ENCODE data around the gene GJC2.

GJC2 gene

DNA sequence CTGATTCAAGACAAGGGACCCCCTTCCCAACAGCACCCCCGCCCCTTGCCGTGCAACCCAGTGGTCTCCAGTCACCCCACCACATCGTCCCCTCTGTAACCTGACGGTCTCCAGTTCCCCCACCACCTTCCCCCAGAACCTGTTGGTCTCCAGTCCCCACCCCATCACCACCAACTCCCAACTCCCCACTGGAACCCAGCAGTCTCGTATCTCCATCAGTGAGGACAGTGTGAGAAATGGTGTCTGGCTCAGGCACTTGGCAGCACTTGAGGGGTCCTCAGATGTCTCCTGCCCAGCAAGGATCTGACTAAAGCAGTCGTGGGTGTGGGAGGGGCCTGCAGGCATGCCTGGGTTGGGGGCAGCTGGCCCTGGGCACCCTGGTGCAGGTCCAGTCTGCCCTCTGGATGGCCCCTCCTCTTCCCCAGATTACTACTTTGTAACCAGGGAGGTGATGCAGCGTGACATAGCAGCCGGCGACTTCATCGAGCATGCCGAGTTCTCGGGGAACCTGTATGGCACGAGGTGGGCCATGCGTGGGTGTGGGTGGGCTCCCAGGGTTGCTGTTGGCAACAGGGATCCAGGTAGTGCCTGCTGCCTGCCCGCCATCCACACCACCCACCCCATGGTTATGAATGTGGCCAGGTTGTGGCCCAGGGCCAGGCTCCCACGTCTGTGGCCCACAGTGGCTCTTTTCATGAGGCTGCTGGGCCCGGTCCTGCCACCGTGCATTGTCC lies 3.1 kb upstream of the GJC2 start:
- DNase-seq: no peak

DNA sequence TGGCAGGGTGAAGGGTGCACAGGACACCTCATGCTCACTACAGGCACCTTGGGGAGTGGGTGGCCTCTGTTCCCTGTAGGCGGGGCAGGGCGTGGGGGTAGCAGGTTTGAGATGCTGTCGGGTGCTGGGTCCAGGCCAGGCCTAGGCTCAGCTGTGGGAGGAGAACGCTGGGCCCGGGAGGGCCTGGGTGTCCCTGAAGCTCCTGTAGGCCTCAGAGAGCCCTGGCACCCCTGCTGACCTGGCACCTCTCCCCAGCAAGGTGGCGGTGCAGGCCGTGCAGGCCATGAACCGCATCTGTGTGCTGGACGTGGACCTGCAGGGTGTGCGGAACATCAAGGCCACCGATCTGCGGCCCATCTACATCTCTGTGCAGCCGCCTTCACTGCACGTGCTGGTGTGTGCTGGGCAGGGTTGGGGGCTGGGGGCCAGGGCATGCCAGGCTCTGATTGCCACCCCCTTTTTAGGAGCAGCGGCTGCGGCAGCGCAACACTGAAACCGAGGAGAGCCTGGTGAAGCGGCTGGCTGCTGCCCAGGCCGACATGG lies 2.5 kb upstream of the GJC2 start:
- DNase-seq: no peak

DNA sequence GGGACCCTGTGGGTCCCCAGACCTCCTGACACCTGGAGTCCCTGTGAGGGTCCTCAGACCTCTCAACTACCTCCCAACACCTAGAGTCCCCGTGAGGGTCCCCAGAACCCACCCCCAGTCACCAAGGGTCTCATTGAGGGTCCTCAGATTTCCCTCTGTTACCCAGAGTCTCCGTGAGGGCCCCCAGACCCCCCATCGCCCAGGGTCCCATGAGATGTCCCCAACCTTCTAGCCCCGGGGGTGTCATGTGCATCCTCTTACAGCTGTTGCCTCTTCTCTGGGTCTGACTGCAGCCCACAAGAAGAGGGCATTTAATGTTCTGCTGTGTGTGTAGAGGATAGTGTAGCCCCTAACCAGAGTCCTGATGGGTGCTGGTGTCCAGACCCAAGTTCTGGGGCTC lies 2.0 kb upstream of the GJC2 start:
- no peak for DNase-seq

DNA sequence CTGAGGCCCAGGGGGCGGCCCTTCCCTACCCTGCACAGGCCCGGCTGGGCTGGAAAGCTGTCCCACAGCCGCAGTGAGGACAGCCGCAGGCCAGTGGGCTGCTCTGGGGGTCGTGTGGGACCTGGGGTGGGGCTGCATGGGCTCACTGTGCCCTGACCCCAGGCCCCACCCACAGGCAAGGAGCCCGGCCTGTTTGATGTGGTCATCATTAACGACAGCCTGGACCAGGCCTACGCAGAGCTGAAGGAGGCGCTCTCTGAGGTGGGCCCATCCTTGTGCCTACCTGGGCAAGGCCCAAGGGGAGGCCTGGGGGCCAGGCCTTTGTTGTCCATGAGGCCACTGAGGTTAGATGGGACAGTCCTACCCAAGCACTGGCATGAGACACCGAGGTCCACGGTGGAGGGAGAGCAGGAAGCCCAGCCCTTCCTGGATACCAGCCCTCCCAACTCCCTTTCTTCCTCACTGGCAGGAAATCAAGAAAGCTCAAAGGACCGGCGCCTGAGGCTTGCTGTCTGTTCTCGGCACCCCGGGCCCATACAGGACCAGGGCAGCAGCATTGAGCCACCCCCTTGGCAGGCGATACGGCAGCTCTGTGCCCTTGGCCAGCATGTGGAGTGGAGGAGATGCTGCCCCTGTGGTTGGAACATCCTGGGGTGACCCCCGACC lies 1.4 kb upstream of the GJC2 start:
- peak; percentile 0 for DNase-seq

DNA sequence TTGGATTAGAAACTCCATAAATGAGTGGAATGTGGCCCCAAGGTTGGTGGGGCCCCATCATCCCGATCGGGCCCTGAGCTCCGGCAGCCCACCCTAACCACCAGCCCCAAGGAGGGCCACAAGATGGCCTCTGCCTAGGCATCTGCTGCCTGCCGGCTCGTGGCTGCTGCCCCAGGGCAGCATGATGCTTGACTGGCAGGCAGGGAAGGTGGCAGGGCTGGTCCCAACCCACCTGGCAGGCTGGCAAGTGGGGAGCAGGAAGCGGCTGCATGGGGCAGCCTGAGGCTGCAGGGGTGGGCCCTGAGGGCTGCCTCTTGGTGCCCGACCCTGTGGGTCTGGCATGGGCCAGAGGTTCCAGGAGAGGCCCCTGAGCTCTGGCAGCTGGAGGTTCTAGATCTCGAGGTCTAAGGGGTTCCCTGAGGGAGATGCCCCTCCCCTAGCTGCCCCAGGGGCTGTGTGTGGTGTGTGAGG lies 760 bp upstream of the GJC2 start:
- no peak for DNase-seq

DNA sequence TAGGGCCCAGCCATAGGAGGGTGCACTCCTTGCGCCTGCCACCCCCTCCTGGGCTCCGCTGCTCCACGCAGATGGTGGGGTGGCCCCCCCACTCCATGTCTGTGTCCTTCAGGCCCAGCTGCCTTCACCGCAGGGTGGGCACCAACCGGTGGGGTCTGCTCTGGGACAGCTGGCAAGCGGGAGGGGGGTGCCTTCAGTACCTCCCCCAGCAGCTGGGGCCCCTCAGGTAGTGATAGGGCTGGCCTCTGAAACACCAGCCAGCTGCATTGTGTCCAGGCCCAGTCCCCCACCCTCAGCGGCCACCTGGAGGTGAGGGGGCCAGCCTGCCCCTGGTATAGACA lies 360 bp downstream of the GJC2 start:
- DNase-seq: no peak

DNA sequence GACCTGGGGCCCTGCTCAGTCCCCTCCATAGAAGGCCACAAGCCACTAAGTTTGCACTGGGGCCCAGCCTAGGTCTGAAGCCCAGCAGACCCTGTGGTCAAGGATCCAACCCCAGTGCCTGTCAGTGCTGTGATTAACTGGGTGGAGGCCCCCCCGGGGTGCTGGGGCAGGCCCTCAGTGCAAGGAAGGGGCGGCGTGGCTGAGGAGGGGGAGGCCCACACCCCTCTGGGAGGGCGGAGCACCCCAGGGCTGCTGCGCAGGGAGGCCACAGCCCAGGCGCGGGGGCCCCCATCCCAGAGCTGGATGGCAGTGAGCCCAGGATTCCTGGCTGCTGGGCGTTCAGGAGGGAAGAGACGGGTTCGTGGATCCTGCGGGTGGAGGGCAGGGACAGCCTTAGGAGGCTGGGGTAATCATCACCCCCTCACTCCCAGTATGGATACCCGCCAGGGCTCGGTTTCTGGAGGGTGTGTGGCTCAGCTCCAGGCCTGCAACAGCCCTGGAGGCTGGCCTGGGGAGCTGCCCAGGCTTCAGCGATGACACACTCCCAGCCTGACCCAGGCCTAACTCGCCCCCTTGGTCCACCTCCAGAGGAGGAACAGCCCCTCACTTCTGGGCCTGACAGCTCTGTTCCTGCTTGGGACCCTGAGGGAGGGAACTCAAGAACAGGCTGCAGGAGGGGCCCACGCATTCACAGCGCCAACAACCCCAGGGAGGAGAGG lies 890 bp downstream of the GJC2 start:
- peak; percentile 1 for DNase-seq

DNA sequence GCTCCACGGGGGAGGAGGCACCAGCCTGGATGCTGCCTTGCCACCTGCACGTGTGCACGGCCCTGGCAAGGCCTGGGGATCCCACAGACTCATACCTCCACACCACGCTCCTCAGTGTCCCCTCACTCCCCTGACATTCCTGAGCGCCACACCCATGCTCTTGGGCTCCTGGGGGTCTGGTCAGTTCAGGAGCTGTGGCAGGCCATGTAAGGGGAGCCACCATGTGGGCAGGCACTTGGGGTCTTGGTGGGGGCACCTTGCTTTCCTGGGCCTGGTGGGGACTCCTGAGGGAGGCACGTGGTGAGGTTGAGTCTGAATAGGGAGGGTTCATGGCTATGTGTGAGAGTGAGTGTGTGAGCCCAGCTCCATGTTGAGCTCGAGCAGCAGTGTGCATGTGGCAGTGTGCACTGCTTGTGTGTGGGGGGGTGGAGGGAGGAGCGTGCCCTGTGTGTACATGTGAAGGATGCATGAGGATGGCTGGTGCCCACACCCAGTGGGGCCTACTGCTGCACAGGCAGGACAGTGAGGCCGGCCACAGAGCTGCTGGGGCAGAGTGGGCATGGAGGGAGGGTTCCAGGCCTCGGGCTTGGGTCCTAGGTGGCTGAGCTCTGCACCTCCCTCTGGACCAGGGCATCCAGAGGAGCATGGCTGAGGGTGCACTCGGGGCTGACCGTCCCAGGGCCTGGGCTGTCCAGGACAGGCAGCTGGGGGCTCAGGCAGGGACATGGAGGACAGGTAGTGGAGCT lies 1.6 kb downstream of the GJC2 start:
- no peak for DNase-seq

DNA sequence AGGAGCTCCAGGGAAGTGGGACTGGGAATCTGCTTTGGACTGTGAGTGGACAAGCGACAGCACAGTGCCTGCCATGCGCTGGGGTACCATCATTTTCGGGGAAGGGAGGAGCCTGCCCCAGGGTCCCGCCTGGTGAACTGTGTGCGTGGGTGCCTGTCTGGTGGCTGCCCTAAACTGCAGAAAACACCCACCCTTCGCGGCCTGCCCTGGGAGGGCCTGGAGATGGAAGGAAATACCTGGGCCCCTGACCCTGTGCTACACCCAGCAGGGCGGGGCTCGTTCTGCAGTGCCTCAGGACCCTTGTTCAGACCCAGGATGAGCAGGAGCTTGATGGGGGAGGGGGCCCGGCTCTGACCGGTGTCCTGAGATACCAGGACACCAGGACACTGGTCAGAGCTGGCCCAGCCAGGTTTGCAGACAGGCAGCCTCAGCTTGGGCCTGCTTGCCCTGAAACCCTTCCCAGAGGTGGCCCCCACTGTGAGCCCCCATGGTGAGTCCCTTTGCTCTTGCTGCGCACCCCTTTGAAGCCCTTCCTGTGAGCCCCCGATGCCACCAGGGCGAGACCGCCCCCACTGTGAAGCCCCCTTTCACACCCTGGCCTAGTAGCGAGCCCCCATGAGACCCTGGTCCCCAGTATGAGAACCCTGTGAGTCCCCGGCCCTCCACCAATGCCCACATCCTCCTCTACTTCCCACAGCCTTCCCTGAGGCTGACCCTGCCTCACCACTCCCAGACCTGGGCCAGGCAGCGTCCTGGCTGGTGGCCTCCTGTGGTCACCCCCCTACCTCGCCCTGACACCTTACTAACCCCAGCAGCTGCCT lies 2.6 kb downstream of the GJC2 start:
- DNase-seq: no peak

DNA sequence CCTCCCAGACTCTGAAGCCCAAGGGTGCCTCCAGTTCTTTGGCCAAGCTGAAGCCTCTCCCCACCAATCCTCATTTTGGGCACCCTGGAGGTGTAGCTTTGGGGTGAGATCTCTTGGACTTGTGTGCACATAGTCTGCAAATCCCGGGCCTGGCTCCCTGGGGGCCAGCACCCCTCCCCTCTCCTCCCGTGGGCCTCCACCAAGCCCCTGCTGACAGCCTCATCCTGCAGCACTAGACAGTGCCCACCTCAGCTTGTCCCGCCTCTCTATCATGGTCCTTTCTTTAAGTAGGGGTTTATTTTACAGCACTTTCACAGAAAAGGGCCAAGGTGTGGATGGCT lies 3.2 kb downstream of the GJC2 start:
- no peak for DNase-seq

DNA sequence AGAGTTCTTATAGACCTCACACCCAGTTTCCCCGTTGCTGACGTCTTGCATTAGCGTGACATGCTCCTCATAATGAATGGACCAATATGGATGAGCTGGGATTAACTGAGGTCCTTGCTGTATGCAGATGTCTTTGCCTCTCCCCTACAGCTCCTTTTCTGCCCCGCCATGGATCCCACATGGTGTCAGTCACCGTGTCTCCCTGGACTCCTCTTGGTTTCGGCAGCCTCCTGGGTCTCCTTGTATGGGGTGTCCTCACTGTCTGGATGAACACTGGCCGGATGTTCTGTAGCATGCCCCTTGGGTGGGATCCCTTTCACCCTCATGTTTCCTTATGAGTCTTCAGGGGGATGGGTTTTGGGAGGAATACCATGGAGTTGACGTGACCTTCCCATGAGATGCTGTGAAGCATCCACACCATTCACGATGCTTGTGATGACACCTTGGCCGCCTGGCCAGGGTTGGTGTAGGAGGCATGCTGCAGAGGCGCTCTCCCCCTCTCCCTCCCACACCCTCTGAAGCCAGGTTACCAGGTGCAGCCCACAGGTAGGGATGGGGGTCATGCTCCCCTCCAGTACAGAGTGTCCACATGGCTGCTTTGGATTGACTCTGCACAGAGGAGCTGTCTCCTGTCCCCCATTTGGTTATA lies 4.4 kb downstream of the GJC2 start:
- DNase-seq: no peak

DNA sequence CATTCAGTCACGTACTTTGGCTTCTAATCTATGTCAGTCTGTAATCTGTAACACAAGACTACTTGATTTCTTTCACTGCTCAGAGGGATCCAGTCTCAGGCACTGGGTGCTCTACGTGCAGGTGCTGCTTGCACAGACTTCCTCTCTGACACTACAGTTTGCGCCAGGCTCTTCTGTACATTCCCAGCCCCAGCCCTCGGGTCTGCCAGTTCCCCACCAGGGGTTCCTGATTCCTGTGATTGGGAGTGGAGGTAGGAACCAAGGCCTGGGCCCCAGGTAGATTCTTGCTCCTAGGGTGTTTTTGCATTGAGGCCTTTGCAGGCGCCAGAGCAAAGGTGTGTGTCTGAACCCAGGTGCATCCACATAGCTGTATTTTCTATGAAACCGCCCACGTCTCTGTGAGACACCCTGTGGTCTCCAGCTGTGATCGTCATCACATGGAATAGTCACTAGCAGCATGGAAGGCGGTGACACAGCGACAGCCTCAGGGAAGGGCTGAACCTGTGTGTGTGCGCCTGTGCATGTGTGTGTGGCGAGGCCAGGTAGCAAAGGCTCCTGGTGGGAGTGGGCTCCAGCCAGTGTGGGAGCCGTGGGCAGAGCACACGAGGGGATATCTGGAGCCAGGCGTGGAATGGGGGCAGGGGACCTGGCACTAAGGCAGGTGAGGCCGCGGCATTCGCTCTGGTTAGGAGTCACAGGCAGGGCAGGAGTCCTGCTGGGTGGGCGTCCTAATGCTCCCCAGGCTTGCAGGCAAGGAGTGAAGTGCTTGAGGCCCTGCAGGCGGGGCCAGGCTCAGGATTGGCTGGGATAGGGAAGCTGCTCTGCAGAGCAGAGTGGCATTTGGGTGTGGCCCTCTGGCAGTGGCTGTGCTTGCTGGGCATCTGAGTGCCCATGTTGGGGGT lies 5.2 kb downstream of the GJC2 start:
- DNase-seq: no peak

DNA sequence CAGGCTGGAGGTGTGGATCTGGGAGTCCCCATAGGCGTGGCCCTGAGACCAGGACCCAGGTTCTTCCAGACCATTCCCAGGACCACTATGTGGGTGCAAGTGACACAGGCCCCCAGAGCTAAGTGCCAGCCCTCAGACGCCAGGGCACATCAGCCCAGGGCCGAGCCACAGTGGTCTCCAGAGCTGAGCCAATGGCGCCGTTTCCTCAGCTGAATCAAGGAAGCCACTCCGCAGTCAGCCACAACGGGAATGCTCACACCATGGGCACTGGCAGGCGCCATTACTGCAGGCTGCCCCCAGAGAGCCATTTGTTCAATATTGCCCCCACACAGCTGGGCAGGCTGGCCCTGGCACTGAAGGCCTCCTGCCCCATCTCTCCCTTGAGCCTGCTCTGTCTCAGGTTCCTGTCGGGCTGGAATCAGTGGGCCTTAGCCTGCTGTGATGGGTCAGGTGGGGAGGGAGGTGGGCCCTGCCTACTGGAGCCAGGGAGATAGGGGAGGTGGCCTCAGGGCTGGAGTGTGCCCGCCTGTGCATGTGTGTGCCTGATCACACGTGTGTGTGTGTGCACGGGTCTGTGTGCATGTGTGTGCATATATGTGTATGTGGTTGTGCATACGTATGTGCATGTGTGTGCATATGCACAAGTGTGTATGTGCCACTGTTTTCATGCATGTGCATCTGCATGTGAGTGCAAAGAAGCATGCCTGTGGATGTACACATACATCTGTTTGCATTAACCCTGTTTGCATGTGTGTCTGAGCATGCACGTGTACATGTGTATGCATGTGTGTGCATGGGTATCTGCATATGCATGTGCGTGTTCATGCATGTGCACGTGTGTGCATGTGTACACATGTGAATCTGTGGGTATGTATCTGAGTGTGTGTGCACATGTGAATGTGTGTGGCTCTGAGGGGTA lies 6.1 kb downstream of the GJC2 start:
- DNase-seq: no peak

DNA sequence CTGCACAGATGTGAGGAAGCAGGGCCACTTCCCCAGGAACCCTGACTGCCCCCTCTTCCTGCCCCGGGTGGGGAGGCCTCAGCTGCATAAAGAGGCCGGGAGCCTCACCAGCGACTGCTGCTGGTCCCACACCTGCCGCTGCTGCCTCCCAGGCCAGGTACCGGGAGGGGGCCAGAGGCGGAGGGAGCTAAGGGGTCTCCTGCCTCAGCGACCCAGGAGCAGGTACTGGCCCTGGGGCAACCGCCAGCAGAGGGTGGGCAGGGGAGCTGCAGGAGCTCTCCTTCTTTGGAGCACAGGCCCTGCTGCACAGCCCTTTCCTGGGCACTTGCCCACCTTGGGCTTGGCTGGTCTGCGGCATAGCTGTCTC lies 6.8 kb downstream of the GJC2 start:
- no peak for DNase-seq

DNA sequence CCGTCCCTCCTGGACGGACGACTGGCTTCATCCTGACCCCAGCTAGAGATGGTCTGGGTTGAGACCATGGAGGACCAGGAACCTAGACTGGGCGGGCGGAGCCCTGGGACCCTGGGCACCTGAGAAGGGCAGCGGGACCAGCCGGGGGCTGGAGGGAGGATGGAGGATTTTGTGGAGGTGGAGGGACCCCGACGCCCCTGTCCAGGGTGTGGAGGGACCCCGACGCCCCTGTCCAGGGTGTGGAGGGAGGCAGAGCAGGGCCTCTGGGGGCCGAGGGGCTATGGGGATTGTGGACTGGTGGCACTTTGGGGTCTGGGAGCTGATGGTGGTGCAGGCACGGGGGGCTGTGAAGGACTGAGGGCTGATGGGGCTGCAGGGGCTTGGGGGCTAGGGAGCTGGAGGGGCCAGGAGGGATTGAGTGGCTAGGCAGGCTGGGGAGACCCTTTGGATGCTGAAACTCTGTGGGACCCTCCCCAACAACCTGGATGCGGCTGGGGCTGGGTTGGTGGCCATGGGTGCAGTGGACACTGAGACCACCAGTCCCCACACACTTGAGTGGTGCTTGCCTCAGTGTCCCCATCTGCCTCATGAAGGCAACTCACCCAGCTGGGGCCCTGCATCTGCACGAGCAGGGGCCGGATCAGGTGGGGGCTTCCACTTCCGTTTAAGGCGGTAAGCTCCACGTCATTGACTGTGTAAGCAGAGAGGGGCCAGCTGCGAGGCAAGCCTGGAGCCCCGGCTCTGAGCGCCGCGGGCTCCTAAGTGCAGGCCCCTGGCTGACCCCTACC lies 7.4 kb downstream of the GJC2 start:
- peak; percentile 24 for DNase-seq

DNA sequence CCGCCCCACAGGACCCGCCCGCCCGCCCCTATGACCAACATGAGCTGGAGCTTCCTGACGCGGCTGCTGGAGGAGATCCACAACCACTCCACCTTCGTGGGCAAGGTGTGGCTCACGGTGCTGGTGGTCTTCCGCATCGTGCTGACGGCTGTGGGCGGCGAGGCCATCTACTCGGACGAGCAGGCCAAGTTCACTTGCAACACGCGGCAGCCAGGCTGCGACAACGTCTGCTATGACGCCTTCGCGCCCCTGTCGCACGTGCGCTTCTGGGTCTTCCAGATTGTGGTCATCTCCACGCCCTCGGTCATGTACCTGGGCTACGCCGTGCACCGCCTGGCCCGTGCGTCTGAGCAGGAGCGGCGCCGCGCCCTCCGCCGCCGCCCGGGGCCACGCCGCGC lies 8.0 kb downstream of the GJC2 start:
- no peak for DNase-seq

DNA sequence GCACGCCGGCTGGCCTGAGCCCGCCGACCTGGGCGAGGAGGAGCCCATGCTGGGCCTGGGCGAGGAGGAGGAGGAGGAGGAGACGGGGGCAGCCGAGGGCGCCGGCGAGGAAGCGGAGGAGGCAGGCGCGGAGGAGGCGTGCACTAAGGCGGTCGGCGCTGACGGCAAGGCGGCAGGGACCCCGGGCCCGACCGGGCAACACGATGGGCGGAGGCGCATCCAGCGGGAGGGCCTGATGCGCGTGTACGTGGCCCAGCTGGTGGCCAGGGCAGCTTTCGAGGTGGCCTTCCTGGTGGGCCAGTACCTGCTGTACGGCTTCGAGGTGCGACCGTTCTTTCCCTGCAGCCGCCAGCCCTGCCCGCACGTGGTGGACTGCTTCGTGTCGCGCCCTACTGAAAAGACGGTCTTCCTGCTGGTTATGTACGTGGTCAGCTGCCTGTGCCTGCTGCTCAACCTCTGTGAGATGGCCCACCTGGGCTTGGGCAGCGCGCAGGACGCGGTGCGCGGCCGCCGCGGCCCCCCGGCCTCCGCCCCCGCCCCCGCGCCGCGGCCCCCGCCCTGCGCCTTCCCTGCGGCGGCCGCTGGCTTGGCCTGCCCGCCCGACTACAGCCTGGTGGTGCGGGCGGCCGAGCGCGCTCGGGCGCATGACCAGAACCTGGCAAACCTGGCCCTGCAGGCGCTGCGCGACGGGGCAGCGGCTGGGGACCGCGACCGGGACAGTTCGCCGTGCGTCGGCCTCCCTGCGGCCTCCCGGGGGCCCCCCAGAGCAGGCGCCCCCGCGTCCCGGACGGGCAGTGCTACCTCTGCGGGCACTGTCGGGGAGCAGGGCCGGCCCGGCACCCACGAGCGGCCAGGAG lies 8.6 kb downstream of the GJC2 start:
- DNase-seq: no peak
